OCI-LY3 (cell line): ENCODE results near the gene ZNF804A.
A peak's percentile ranks its signal among the peaks of the same experiment; 100 is the strongest.

Experiments used
- H2AFZ ChIP-seq: fragments of 200-600, 300-600 bp; shearing (Covaris generic); 2 replicates; pipeline ENCODE4 v1.6.0; 2014; ENCODE audit warnings: antibody characterized with exemption, low read depth, low read length
- H3K27ac ChIP-seq: fragments of 200-600, 300-600 bp; sonication (generic); 2 replicates; pipeline ENCODE4 v1.5.1; 2014; ENCODE audit warnings: mild to moderate bottlenecking, low read length, moderate library complexity, mixed read lengths
- H3K27me3 ChIP-seq: fragments of 200-600, 300-600 bp; sonication (generic); 2 replicates; pipeline ENCODE4 v1.6.1; 2014; ENCODE audit warnings: low read depth, low read length, mixed read lengths
- H3K36me3 ChIP-seq: fragments of 200-600, 300-600 bp; sonication (generic); replicated peaks from 2 replicates; pipeline ENCODE3; 2014; ENCODE audit warnings: low read depth, low read length, mixed read lengths
- H3K4me1 ChIP-seq: fragments of 300-600, 200-600 bp; sonication (generic); 2 replicates; pipeline ENCODE4 v1.6.1; 2014; ENCODE audit warnings: low read length, mixed read lengths
- H3K4me2 ChIP-seq: fragments of 200-600, 300-600 bp; sonication (generic); 2 replicates; pipeline ENCODE4 v1.6.1; 2014; ENCODE audit warnings: low read length, mixed read lengths
- H3K4me3 ChIP-seq: fragments of 300-600, 200-600 bp; sonication (generic); 2 replicates; pipeline ENCODE4 v1.5.1; 2014; ENCODE audit warnings: antibody characterized with exemption, mild to moderate bottlenecking, low read length, moderate library complexity
- H3K79me2 ChIP-seq: fragments of 300-600, 200-600 bp; shearing (Covaris generic); 2 replicates; pipeline ENCODE4 v1.6.1; 2014; ENCODE audit warnings: mild to moderate bottlenecking, low read length, mixed read lengths
- H3K9ac ChIP-seq: fragments of 300-600, 200-600 bp; shearing (Covaris generic); 2 replicates; pipeline ENCODE4 v1.6.0; 2014; ENCODE audit warnings: mild to moderate bottlenecking, low read length, moderate library complexity
- H3K9me3 ChIP-seq: fragments of 200-600, 300-600 bp; shearing (Covaris generic); 2 replicates; pipeline ENCODE4 v1.6.1; 2014; ENCODE audit warnings: low read length, mixed read lengths; ENCODE audit not compliant: insufficient read depth
- H4K20me1 ChIP-seq: fragments of 200-600, 300-600 bp; sonication (generic); 2 replicates; pipeline ENCODE4 v1.6.1; 2016; ENCODE audit warnings: low read length, mixed read lengths; ENCODE audit not compliant: insufficient read depth
- EZH2phosphoT487 ChIP-seq: fragments of 200-600 bp; shearing (Covaris generic); IDR thresholded peaks from 2 replicates; pipeline ENCODE4 v1.6.1; 2018; ENCODE audit warnings: antibody characterized with exemption, mixed run types, low read depth
- TF ChIP-seq, protein P1 (sequence below): fragments of 200-600, 300-600 bp; sonication (generic); IDR thresholded peaks from 2 replicates; pipeline ENCODE4 v1.5.1; 2014; ENCODE audit warnings: antibody characterized with exemption, low read length, low read depth

Gene ZNF804A

DNA sequence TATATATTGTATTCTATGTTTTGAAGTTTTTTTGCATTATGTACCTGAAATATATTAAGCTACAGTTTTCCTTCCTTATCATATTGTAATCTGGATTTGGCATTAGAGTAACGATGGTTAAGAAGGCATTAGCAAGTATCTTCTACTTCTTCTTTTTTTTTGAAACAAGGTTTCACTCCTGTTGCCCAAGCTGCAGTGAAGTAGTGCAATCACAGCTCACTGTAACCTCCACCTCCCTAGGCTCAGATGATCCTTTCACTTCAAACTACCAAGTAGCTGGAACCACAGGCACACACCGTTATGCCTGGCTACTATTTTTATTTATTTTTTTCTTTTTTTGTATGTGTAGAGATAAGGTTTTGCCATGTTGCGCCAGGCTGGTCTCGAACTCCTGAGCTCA lies 201.1 kb downstream of the ZNF804A start:
- no peak for TF ChIP-seq EZH2phosphoT487
- TF ChIP-seq, protein P1, sequence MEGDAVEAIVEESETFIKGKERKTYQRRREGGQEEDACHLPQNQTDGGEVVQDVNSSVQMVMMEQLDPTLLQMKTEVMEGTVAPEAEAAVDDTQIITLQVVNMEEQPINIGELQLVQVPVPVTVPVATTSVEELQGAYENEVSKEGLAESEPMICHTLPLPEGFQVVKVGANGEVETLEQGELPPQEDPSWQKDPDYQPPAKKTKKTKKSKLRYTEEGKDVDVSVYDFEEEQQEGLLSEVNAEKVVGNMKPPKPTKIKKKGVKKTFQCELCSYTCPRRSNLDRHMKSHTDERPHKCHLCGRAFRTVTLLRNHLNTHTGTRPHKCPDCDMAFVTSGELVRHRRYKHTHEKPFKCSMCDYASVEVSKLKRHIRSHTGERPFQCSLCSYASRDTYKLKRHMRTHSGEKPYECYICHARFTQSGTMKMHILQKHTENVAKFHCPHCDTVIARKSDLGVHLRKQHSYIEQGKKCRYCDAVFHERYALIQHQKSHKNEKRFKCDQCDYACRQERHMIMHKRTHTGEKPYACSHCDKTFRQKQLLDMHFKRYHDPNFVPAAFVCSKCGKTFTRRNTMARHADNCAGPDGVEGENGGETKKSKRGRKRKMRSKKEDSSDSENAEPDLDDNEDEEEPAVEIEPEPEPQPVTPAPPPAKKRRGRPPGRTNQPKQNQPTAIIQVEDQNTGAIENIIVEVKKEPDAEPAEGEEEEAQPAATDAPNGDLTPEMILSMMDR = no peak

DNA sequence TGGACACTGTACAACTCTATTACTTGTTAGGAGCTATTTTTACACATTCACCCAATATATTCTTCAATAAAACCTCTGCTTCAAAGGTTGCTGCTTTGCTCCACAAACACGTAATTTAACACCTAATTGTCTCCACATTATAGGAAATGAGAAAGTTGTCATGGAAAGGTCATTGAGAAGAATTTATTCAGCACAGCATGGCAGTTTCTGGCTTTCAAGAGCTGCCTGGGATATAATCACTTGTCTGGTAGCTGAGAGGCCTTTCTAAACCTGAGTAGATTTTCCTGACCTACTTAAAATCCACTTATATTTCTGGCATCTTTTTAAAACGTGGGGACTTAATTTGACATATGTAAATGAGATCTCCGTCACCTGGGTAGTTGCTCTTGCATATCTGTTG lies 216.1 kb downstream of the ZNF804A start:
- no peak for TF ChIP-seq EZH2phosphoT487
- TF ChIP-seq, protein P1 = no peak
- Histone ChIP-seq H3K27me3 (no peaks in the 10 kb centered on the region), H3K36me3 (peaks cover 12% of the 10 kb centered on the region), H3K4me2 (peak overlapping the region; percentile 21), H3K9ac (no peak overlapping the region), H3K9me3 (no peaks in the 10 kb centered on the region), H3K27ac (no peak overlapping the region), H2AFZ (no peak overlapping the region), H3K4me3 (no peak overlapping the region), H3K79me2 (peaks cover 20% of the 10 kb centered on the region), H4K20me1 (peaks cover 5% of the 10 kb centered on the region; the same call in 1 of the 2 replicates), H3K4me1 (peaks cover 27% of the 10 kb centered on the region)

More for the DNA sequence above, 201.1 kb downstream of the ZNF804A start:
- Histone ChIP-seq H3K27ac (no peak overlapping the region), H3K79me2 (peaks cover 88% of the 10 kb centered on the region), H2AFZ (no peak overlapping the region), H3K4me3 (no peak overlapping the region), H3K27me3 (no peaks in the 10 kb centered on the region), H3K9ac (no peak overlapping the region), H4K20me1 (peaks cover 59% of the 10 kb centered on the region), H3K9me3 (no peaks in the 10 kb centered on the region), H3K4me1 (peaks cover 23% of the 10 kb centered on the region), H3K4me2 (peak overlapping the region; percentile 41), H3K36me3 (no peaks in the 10 kb centered on the region)

GRCh38 chr2:184815824-184816223 lies 217.5 kb downstream of the ZNF804A start:
- TF ChIP-seq, protein P1 = no peak
- no peak for TF ChIP-seq EZH2phosphoT487
- H3K4me3 ChIP-seq = no peak overlapping the region
- no peak overlapping the region for H3K4me2 ChIP-seq
- H3K27me3 ChIP-seq = no peaks in the 10 kb centered on the region
- H3K4me1 ChIP-seq = peaks cover 27% of the 10 kb centered on the region
- no peaks in the 10 kb centered on the region for H3K9me3 ChIP-seq
- peaks cover 5% of the 10 kb centered on the region; the same call in 1 of the 2 replicates for H4K20me1 ChIP-seq
- H3K27ac ChIP-seq = no peak overlapping the region
- peaks cover 12% of the 10 kb centered on the region for H3K36me3 ChIP-seq
- H3K9ac ChIP-seq = no peak overlapping the region
- no peak overlapping the region for H2AFZ ChIP-seq
- peaks cover 20% of the 10 kb centered on the region for H3K79me2 ChIP-seq

- H2AFZ ChIP-seq = no peak overlapping the region
- no peak overlapping the region for H3K4me2 ChIP-seq
- H3K4me3 ChIP-seq = no peak overlapping the region
- H3K4me1 ChIP-seq = no peaks in the 10 kb centered on the region
- no peaks in the 10 kb centered on the region for H3K36me3 ChIP-seq
- H3K27me3 ChIP-seq = no peaks in the 10 kb centered on the region
- H3K9me3 ChIP-seq = no peaks in the 10 kb centered on the region
- no peak for TF ChIP-seq EZH2phosphoT487
- TF ChIP-seq, protein P1 = no peak
- H3K9ac ChIP-seq = no peak overlapping the region
- no peaks in the 10 kb centered on the region for H4K20me1 ChIP-seq
- no peaks in the 10 kb centered on the region for H3K79me2 ChIP-seq
- no peak overlapping the region for H3K27ac ChIP-seq
Measured at GRCh38 chr2:184824597-184824996, 226.3 kb downstream of the ZNF804A start.
